Mesenchymal stem cell (in vitro differentiated cells and primary cell): ENCODE results near the gene SLC24A4.

Experiments
- DNase-seq: peaks from one replicate; pipeline ENCODE4 v3.0.0-alpha.2; 2013
- H2AFZ ChIP-seq: one replicate; pipeline ENCODE4 v1.6.1; 2013; ENCODE audit warnings: low read depth, mild to moderate bottlenecking, control low read depth, inconsistent platforms, low read length, moderate library complexity
- H2AK5ac ChIP-seq: 2 replicates; pipeline ENCODE4 v1.6.1; 2013; ENCODE audit warnings: low read length, moderate library complexity, mild to moderate bottlenecking, inconsistent platforms; ENCODE audit not compliant: severe bottlenecking
- H2BK120ac ChIP-seq: one replicate; pipeline ENCODE4 v1.6.1; 2013; ENCODE audit warnings: low read depth, mild to moderate bottlenecking, inconsistent platforms, low read length, moderate library complexity
- H2BK12ac ChIP-seq, 2 experiments: one replicate each; pipeline ENCODE4 v1.6.1; 2013; ENCODE audit warnings: inconsistent platforms in 2 of 2, low read length in 2 of 2, mild to moderate bottlenecking in 2 of 2, moderate library complexity in 2 of 2, control low read depth in 1 of 2
- H2BK15ac ChIP-seq: one replicate; pipeline ENCODE4 v1.6.1; 2013; ENCODE audit warnings: mild to moderate bottlenecking, low read depth, inconsistent platforms; ENCODE audit not compliant: poor library complexity, severe bottlenecking
- H2BK5ac ChIP-seq: 2 replicates; pipeline ENCODE4 v1.6.1; 2013; ENCODE audit warnings: low read depth, mild to moderate bottlenecking, low read length, control low read depth, inconsistent platforms; ENCODE audit not compliant: poor library complexity, severe bottlenecking
- H3K14ac ChIP-seq, 2 experiments: one replicate each; pipeline ENCODE4 v1.6.1; 2013; ENCODE audit warnings: inconsistent platforms in 2 of 2, low read length in 2 of 2, control low read depth in 1 of 2, mild to moderate bottlenecking in 1 of 2, moderate library complexity in 1 of 2
- H3K18ac ChIP-seq, 2 experiments: one replicate each; pipeline ENCODE4 v1.6.1; 2013; ENCODE audit warnings: inconsistent platforms in 2 of 2, low read length in 2 of 2, control low read depth in 1 of 2, low read depth in 1 of 2, mild to moderate bottlenecking in 1 of 2
- H3K23ac ChIP-seq, 2 experiments: one replicate each; pipeline ENCODE4 v1.6.1; 2013; ENCODE audit warnings: inconsistent platforms in 2 of 2, low read length in 2 of 2, mild to moderate bottlenecking in 2 of 2, moderate library complexity in 2 of 2, control low read depth in 1 of 2
- H3K27ac ChIP-seq: 2 replicates; pipeline ENCODE4 v1.5.1; 2013; ENCODE audit warnings: mild to moderate bottlenecking, moderate library complexity, low read length, control low read depth, inconsistent platforms; ENCODE audit not compliant: poor library complexity, severe bottlenecking
- H3K27me3 ChIP-seq, 2 experiments: 2 replicates each; pipeline versions ENCODE4 v1.6.1 to v1.7.0; 2013; ENCODE audit warnings: low read length in 2 of 2, mild to moderate bottlenecking in 2 of 2, moderate library complexity in 2 of 2, control low read depth in 1 of 2, inconsistent platforms in 1 of 2; ENCODE audit not compliant: control insufficient read depth in 1 of 2, insufficient read depth in 1 of 2
- H3K36me3 ChIP-seq, 2 experiments: 2 replicates each; pipeline versions ENCODE4 v1.6.1 to v1.7.0; 2013; ENCODE audit warnings: low read length in 2 of 2, control low read depth in 1 of 2, inconsistent platforms in 1 of 2, low read depth in 1 of 2, mild to moderate bottlenecking in 1 of 2; ENCODE audit not compliant: insufficient read depth in 2 of 2, control insufficient read depth in 1 of 2
- H3K4ac ChIP-seq, 2 experiments: one replicate each; pipeline ENCODE4 v1.6.1; 2013; ENCODE audit warnings: inconsistent platforms in 2 of 2, low read length in 2 of 2, mild to moderate bottlenecking in 2 of 2, moderate library complexity in 2 of 2, control low read depth in 1 of 2, low read depth in 1 of 2
- H3K4me1 ChIP-seq: 2 replicates; pipeline ENCODE4 v1.6.1; 2013; ENCODE audit warnings: low read depth, low read length, control low read depth; ENCODE audit not compliant: control insufficient read depth, insufficient read depth
- H3K4me2 ChIP-seq: 2 replicates; pipeline ENCODE4 v1.6.1; 2013; ENCODE audit warnings: low read length, mild to moderate bottlenecking, inconsistent platforms; ENCODE audit not compliant: poor library complexity, severe bottlenecking
- H3K4me3 ChIP-seq, 2 experiments: 2 replicates each; pipeline versions ENCODE4 v1.5.1 to v1.7.0; 2013; ENCODE audit warnings: low read length in 2 of 2, mild to moderate bottlenecking in 2 of 2, control low read depth in 1 of 2, low read depth in 1 of 2; ENCODE audit not compliant: insufficient read depth in 1 of 2
- H3K79me1 ChIP-seq: replicated peaks from 2 replicates; pipeline ENCODE4 v1.6.1; 2013; ENCODE audit warnings: mild to moderate bottlenecking, control low read depth, low read length, inconsistent platforms; ENCODE audit not compliant: poor library complexity, severe bottlenecking
- H3K9ac ChIP-seq: 2 replicates; pipeline ENCODE4 v1.7.0; 2013; ENCODE audit warnings: mild to moderate bottlenecking, low read length, moderate library complexity
- H3K9me3 ChIP-seq: 2 replicates; pipeline ENCODE4 v1.7.0; 2013; ENCODE audit warnings: mild to moderate bottlenecking, low read length; ENCODE audit not compliant: control insufficient read depth
- H4K8ac ChIP-seq: one replicate; pipeline ENCODE4 v1.6.1; 2013; ENCODE audit warnings: inconsistent platforms, mild to moderate bottlenecking, low read length, moderate library complexity
- H4K91ac ChIP-seq: one replicate; pipeline ENCODE4 v1.6.1; 2013; ENCODE audit warnings: mild to moderate bottlenecking, low read length, inconsistent platforms
- WGBS: methylation state at CpG from one replicate; pipeline ENCODE4 v1.1.7; 2013; ENCODE audit warnings: mixed read lengths; 5-methylcytosine and 5-hydroxymethylcytosine counted together

The SLC24A4 gene

DNA sequence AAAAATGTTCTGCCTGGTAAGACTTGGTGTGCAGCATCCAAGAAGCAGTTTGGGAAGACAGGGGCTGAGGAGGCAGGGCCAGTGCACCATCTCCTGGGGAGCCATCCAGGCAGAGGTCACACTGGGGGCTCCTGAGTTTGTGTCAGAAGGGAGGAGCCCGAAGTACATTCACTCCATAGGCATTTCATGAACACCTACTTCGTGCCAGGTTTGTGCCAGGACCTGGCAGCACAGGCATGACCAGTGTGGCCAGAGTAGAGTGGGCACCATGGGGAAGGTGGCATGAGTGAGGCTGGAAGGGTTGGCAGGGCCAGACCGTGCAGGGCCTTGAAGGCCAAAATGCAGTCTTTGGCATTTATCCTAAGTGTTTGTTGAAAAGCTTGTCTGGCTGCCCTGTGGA is 104.1 kb downstream of the SLC24A4 start:
- H4K8ac ChIP-seq = no peak overlapping the region
- no peak overlapping the region for H2BK120ac ChIP-seq
- no peak overlapping the region for H3K23ac ChIP-seq
- no peaks in the 10 kb centered on the region for H3K36me3 ChIP-seq
- H2BK12ac ChIP-seq = no peak overlapping the region
- H3K4me1 ChIP-seq = peaks cover 2% of the 10 kb centered on the region
- peaks cover 4 to 11% of the 10 kb centered on the region in 2 experiments for H3K27me3 ChIP-seq
- no peak overlapping the region for H3K27ac ChIP-seq
- no peak overlapping the region for H2AFZ ChIP-seq
- H4K91ac ChIP-seq = no peak overlapping the region
- H3K4me3 ChIP-seq = no peak overlapping the region
- no peak overlapping the region for H3K4me2 ChIP-seq
- H3K18ac ChIP-seq = no peak overlapping the region
- no peak for DNase-seq
- H3K9ac ChIP-seq = no peak overlapping the region
- H3K9me3 ChIP-seq = peaks cover 23% of the 10 kb centered on the region
- H2BK15ac ChIP-seq = no peak overlapping the region
- H3K14ac ChIP-seq = peak overlapping the region in 1 of 2 experiments; percentile 26
- H3K79me1 ChIP-seq = no peaks in the 10 kb centered on the region
- no peak overlapping the region for H3K4ac ChIP-seq
- no peak overlapping the region for H2AK5ac ChIP-seq
- 94% methylated on average over 3 of the region's 3 CpGs for WGBS
- H2BK5ac ChIP-seq = no peak overlapping the region

GRCh38 chr14:92430686-92431085 is 107.7 kb downstream of the SLC24A4 start:
- H3K9ac ChIP-seq = no peak overlapping the region
- no peak overlapping the region for H4K91ac ChIP-seq
- H2AFZ ChIP-seq = no peak overlapping the region
- H3K18ac ChIP-seq = no peak overlapping the region
- peaks cover 2% of the 10 kb centered on the region for H3K4me1 ChIP-seq
- no peak overlapping the region for H3K4me3 ChIP-seq
- 52% methylated on average over 3 of the region's 3 CpGs for WGBS
- no peak for DNase-seq
- peaks cover 4 to 11% of the 10 kb centered on the region in 2 experiments for H3K27me3 ChIP-seq
- no peak overlapping the region for H3K23ac ChIP-seq
- H3K4ac ChIP-seq = no peak overlapping the region
- H2BK120ac ChIP-seq = no peak overlapping the region
- H3K14ac ChIP-seq = peak overlapping the region in 1 of 2 experiments; percentile 49
- H2BK5ac ChIP-seq = no peak overlapping the region
- H2BK12ac ChIP-seq = no peak overlapping the region
- H3K9me3 ChIP-seq = peaks cover 6% of the 10 kb centered on the region
- no peak overlapping the region for H2BK15ac ChIP-seq
- H3K36me3 ChIP-seq = no peaks in the 10 kb centered on the region
- H4K8ac ChIP-seq = no peak overlapping the region
- no peak overlapping the region for H3K27ac ChIP-seq
- no peak overlapping the region for H3K4me2 ChIP-seq
- H2AK5ac ChIP-seq = no peak overlapping the region
- no peaks in the 10 kb centered on the region for H3K79me1 ChIP-seq

- 90% methylated on average over 11 of the region's 11 CpGs for WGBS
- Histone ChIP-seq H3K14ac (peak overlapping the region in 1 of 2 experiments; percentile 58), H2AK5ac (no peak overlapping the region), H3K79me1 (no peaks in the 10 kb centered on the region), H2BK120ac (no peak overlapping the region), H3K4me3 (no peak overlapping the region), H3K9ac (no peak overlapping the region), H3K4me2 (no peak overlapping the region), H3K18ac (no peak overlapping the region), H2BK5ac (no peak overlapping the region), H3K4ac (no peak overlapping the region), H3K36me3 (no peaks in the 10 kb centered on the region), H3K4me1 (peaks cover 2% of the 10 kb centered on the region), H2AFZ (no peak overlapping the region), H4K8ac (no peak overlapping the region), H3K9me3 (peaks cover 6% of the 10 kb centered on the region), H3K27me3 (peaks cover 4 to 11% of the 10 kb centered on the region in 2 experiments), H3K23ac (no peak overlapping the region), H2BK12ac (no peak overlapping the region), H4K91ac (no peak overlapping the region), H3K27ac (no peak overlapping the region), H2BK15ac (no peak overlapping the region)
- DNase-seq = no peak
Measured at GRCh38 chr14:92431199-92431725, 108.3 kb downstream of the SLC24A4 start.

DNA sequence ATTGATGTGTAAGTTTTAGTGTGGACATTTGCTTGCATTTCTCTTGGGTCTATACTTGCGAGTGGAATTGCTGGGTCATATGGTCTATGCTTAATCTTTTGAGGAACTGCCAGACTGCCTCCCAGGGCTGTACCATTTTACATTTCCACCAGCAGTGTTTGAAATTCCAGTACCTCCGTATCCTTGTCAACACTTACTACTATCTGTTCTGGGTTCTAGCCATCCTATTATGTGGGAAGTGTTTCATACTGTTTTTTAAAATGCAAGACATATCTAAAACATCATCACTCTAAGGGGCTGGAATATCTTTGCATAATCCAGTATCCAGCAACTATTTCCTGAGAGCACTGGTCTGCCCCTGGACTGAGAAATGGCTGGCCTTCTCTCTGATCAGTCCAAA is 110.4 kb downstream of the SLC24A4 start:
- no peak overlapping the region for H3K9ac ChIP-seq
- no peak for DNase-seq
- H2BK12ac ChIP-seq = no peak overlapping the region
- H2AFZ ChIP-seq = no peak overlapping the region
- no peak overlapping the region for H4K8ac ChIP-seq
- H4K91ac ChIP-seq = no peak overlapping the region
- peaks cover under 1% of the 10 kb centered on the region for H3K9me3 ChIP-seq
- WGBS = 100% methylated on average over 1 of the region's 2 CpGs
- H3K27ac ChIP-seq = no peak overlapping the region
- H2BK15ac ChIP-seq = no peak overlapping the region
- no peak overlapping the region for H2BK5ac ChIP-seq
- H3K23ac ChIP-seq = no peak overlapping the region
- H3K4ac ChIP-seq = no peak overlapping the region
- no peaks in the 10 kb centered on the region for H3K79me1 ChIP-seq
- no peak overlapping the region for H2BK120ac ChIP-seq
- no peak overlapping the region for H2AK5ac ChIP-seq
- H3K4me1 ChIP-seq = no peaks in the 10 kb centered on the region
- no peak overlapping the region for H3K14ac ChIP-seq
- no peak overlapping the region for H3K4me3 ChIP-seq
- peaks cover 4 to 11% of the 10 kb centered on the region in 2 experiments for H3K27me3 ChIP-seq
- no peak overlapping the region for H3K4me2 ChIP-seq
- no peak overlapping the region for H3K18ac ChIP-seq
- no peaks in the 10 kb centered on the region for H3K36me3 ChIP-seq
